Gastrocnemius medialis (tissue), 4 donors: ENCODE data around the gene WDR45B. TPM values are rescaled to one million over a fixed set of nuclear protein-coding genes. Genes with fewer than 3 reads are reported as not detected.

Experiments used
- ATAC-seq, 2 donors: fragments of 150-250 bp; one replicate each; pipeline ENCODE4 v1.9.1; 2016
- DNase-seq, 2 donors: peaks; one replicate each; pipeline ENCODE4 v3.0.0-alpha.2; 2019
- H3K27ac ChIP-seq, 4 donors: fragments of 200-600 bp; sonication (generic); 1 replicate in 1 of 4; 2 replicates in 3 of 4; pipeline ENCODE4 v1.5.1; 2016 to 2018; ENCODE audit warnings: mild to moderate bottlenecking in 2 of 4, moderate library complexity in 1 of 4
- H3K27me3 ChIP-seq, 3 donors: fragments of 200-600 bp; sonication (generic) in 2 of 3; 1 replicate in 1 of 3; 2 replicates in 2 of 3; pipeline versions ENCODE4 v1.5.1 to v1.6.0; 2016 to 2019; ENCODE audit warnings: mild to moderate bottlenecking in 1 of 3, moderate library complexity in 1 of 3
- H3K36me3 ChIP-seq, 2 donors: fragments of 200-600 bp; sonication (generic) in 1 of 2; one replicate each; pipeline ENCODE4 v1.5.1; 2017 to 2018
- H3K4me1 ChIP-seq, 2 donors: fragments of 200-600 bp; sonication (generic) in 1 of 2; one replicate each; pipeline ENCODE4 v1.5.1; 2016 to 2017; ENCODE audit warnings: mild to moderate bottlenecking in 2 of 2
- H3K4me3 ChIP-seq, 4 donors: fragments of 200-600 bp; sonication (generic) in 3 of 4; 1 replicate in 1 of 4; 2 replicates in 3 of 4; pipeline ENCODE4 v1.5.1; 2016 to 2019; ENCODE audit warnings: mild to moderate bottlenecking in 2 of 4
- H3K9me3 ChIP-seq, 3 donors: fragments of 200-600 bp; sonication (generic) in 2 of 3; 1 replicate in 1 of 3; 2 replicates in 2 of 3; pipeline ENCODE4 v1.5.1; 2016 to 2019
- CTCF ChIP-seq, 5 experiments: fragments of 450-650 bp in 3 of 5; fragments of 200-600 bp in 2 of 5; sonication (generic) in 2 of 5; IDR thresholded peaks in 4 of 5; conservative IDR thresholded peaks in 1 of 5; 1 replicate in 4 of 5; 2 replicates in 1 of 5; pipeline ENCODE4 v1.5.1; 2016 to 2019; ENCODE audit warnings: antibody characterized with exemption in 5 of 5, mild to moderate bottlenecking in 3 of 5, moderate library complexity in 3 of 5
- POLR2A ChIP-seq, 2 donors: fragments of 450-650 bp; IDR thresholded peaks; one replicate each; pipeline ENCODE4 v1.6.1; 2017; ENCODE audit warnings: antibody characterized with exemption in 2 of 2, mild to moderate bottlenecking in 2 of 2, moderate library complexity in 2 of 2
- in situ Hi-C, 4 donors: fragments of 200-750 bp; cut with MboI; loops; one replicate each; pipeline versions ENCODE4 v1.15.0 to v1.8.0; 2017; ENCODE audit warnings: low sequenced_read_pairs in 4 of 4
- intact Hi-C: fragments of 100-400 bp; cut with DNase I; formaldehyde crosslinking; loops from one replicate; pipeline ENCODE4 v1.15.1; 2023; ENCODE audit warnings: low total_unique reads
- total RNA-seq, 4 donors: library from RNA; depleted of rRNA; stranded (reverse); fragments of >200 nt; gene quantifications; one replicate each; pipeline versions ENCODE4 v1.1.0 to v1.2.3, GENCODE V29; 2016

WDR45B gene
- total RNA-seq, 4 donors from 2014 or later = 28.0 to 39.2 (median 34.8) TPM

- H3K4me3 ChIP-seq = peak overlapping the region; percentile 76 to 98 (median 92)
- TF ChIP-seq POLR2A (IDR thresholded peaks at IDR 0.05) (no peak), CTCF (IDR thresholded peaks at IDR 0.05 in 4 of 5, conservative IDR thresholded peaks at IDR 0.05 in 1 of 5) (peak in 1 of 5 experiments; percentile 11)
- in situ Hi-C loops (no loop called here), intact Hi-C loops (loop anchor here (1.0 to 5.0 kb wide), 4 partner anchors 54 to 197 kb away; partner anchors contain the start of genes CYBC1, FN3KRP and TBCD)
- peak overlapping the region; percentile 92 to 100 (median 96) for H3K27ac ChIP-seq
- peak; percentile 11 to 13 for ATAC-seq
- peaks cover 0 to 14% of the 10 kb centered on the region in 2 donors for H3K36me3 ChIP-seq
- H3K4me1 ChIP-seq = peaks cover 31 to 37% of the 10 kb centered on the region in 2 donors
- H3K9me3 ChIP-seq = no peaks in the 10 kb centered on the region
- H3K27me3 ChIP-seq = no peaks in the 10 kb centered on the region
- DNase-seq = no peak
Observed at GRCh38 chr17:82647593-82648164, 565 bp downstream of the WDR45B start.

- Histone ChIP-seq H3K9me3 (no peaks in the 10 kb centered on the region), H3K27me3 (no peaks in the 10 kb centered on the region), H3K27ac (no peak overlapping the region), H3K36me3 (peaks cover 0 to 31% of the 10 kb centered on the region in 2 donors), H3K4me1 (peaks cover 24 to 37% of the 10 kb centered on the region in 2 donors), H3K4me3 (no peak overlapping the region)
- in situ Hi-C loops = no loop called here
- no peak for DNase-seq
- intact Hi-C loops = loop anchor here (5.0 kb wide), 1 partner anchor 72 kb away; the partner anchor contains the start of gene FN3KRP
- no peak for TF ChIP-seq CTCF (IDR thresholded peaks at IDR 0.05 in 4 of 5, conservative IDR thresholded peaks at IDR 0.05 in 1 of 5)
- TF ChIP-seq POLR2A (IDR thresholded peaks at IDR 0.05) = no peak
- no peak for ATAC-seq
Observed at GRCh38 chr17:82645516-82645915, 2.7 kb downstream of the WDR45B start.

- DNase-seq (no peak), ATAC-seq (no peak)
- H3K36me3 ChIP-seq = peaks cover 0 to 36% of the 10 kb centered on the region in 2 donors
- no peaks in the 10 kb centered on the region for H3K27me3 ChIP-seq
- H3K27ac ChIP-seq = no peak overlapping the region
- H3K9me3 ChIP-seq = no peaks in the 10 kb centered on the region
- H3K4me3 ChIP-seq = no peak overlapping the region
- in situ Hi-C loops (no loop called here), intact Hi-C loops (no loop called here)
- no peak for TF ChIP-seq CTCF (IDR thresholded peaks at IDR 0.05 in 4 of 5, conservative IDR thresholded peaks at IDR 0.05 in 1 of 5)
- no peak for TF ChIP-seq POLR2A (IDR thresholded peaks at IDR 0.05)
- H3K4me1 ChIP-seq = peaks cover 24 to 39% of the 10 kb centered on the region in 2 donors
Observed at GRCh38 chr17:82644148-82644547, 4.1 kb downstream of the WDR45B start.

- Histone ChIP-seq H3K4me3 (no peak overlapping the region), H3K9me3 (no peaks in the 10 kb centered on the region), H3K4me1 (peaks cover 17 to 34% of the 10 kb centered on the region in 2 donors), H3K27me3 (no peaks in the 10 kb centered on the region), H3K36me3 (peaks cover 0 to 40% of the 10 kb centered on the region in 2 donors), H3K27ac (no peak overlapping the region)
- in situ Hi-C loops = no loop called here
- no peak for DNase-seq
- intact Hi-C loops = no loop called here
- TF ChIP-seq CTCF (IDR thresholded peaks at IDR 0.05 in 4 of 5, conservative IDR thresholded peaks at IDR 0.05 in 1 of 5) (no peak), POLR2A (IDR thresholded peaks at IDR 0.05) (no peak)
- ATAC-seq = no peak
Observed at GRCh38 chr17:82642022-82642421, 6.2 kb downstream of the WDR45B start.
